Astrocyte (in vitro differentiated cells and primary cell): Measurements from ENCODE around the gene C11orf54.

Experiments used
- EZH2 ChIP-seq: IDR thresholded peaks from 2 replicates; pipeline ENCODE4 v1.6.1; 2012; ENCODE audit warnings: mild to moderate bottlenecking, low read length, inconsistent platforms; ENCODE audit not compliant: insufficient read depth
- TF ChIP-seq, protein P1 (sequence below): IDR thresholded peaks from 2 replicates; pipeline ENCODE4 v1.5.1; 2011; ENCODE audit warnings: low read depth, mild to moderate bottlenecking, inconsistent platforms, low read length, moderate library complexity; ENCODE audit not compliant: insufficient read depth

GRCh38 chr11:93734427-93735222 lies 6.8 kb upstream of the C11orf54 start:
- TF ChIP-seq, protein P1, sequence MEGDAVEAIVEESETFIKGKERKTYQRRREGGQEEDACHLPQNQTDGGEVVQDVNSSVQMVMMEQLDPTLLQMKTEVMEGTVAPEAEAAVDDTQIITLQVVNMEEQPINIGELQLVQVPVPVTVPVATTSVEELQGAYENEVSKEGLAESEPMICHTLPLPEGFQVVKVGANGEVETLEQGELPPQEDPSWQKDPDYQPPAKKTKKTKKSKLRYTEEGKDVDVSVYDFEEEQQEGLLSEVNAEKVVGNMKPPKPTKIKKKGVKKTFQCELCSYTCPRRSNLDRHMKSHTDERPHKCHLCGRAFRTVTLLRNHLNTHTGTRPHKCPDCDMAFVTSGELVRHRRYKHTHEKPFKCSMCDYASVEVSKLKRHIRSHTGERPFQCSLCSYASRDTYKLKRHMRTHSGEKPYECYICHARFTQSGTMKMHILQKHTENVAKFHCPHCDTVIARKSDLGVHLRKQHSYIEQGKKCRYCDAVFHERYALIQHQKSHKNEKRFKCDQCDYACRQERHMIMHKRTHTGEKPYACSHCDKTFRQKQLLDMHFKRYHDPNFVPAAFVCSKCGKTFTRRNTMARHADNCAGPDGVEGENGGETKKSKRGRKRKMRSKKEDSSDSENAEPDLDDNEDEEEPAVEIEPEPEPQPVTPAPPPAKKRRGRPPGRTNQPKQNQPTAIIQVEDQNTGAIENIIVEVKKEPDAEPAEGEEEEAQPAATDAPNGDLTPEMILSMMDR: no peak
- TF ChIP-seq EZH2: no peak
